ENCODE measurements around the gene CCSER2.
A peak's percentile ranks its signal among the peaks of the same experiment; 100 is the strongest.
"Not testable (repeated sequence)": the region's sequence is repeated elsewhere in the genome, so short reads cannot be mapped to it uniquely, and the experiment has no call there.

The CCSER2 gene

GRCh38 chr10:84395581-84395980 lies 67.2 kb downstream of the CCSER2 start:
- no peak for DNase-seq

DNA sequence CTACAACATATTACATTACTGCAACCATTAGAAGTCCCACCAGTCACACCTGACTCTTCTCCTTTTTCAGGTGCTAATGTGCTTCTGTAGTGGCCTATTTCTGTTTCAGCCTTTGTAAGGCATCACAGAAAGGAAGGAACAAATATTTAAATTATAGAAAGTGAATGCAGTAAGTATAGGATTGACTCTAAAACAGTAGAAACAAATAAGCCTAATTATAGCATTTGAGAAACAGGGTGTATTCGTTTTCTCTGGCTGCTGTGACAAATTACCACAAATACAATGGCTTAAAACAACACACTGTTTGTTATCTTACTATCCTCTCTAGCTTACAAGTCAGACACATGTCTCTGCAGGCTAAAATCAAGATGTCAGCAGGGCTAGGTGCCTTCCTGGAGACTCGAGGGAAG lies 69.4 kb downstream of the CCSER2 start:
- no peak for DNase-seq

DNA sequence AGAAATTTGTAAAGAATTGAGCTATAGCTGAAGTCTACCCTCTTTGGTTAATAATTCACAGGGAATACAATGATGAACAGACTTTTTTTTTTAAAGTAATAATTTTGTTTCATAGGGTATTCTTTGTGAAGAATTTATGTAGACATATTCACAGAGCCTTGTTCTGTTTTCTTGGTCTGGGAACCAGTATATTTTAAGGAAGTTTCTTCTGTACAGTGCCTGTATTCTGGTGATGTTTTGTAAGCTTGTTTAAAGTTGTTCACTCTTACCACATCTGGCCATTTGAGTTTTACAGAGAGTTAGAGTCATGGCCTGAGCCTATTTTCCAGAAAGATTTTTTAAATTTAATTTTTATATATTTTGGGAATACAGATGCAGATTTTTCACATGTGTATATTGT lies 70.3 kb downstream of the CCSER2 start:
- no peak for DNase-seq

- no peak for DNase-seq
Observed at GRCh38 chr10:84401854-84402611, 73.6 kb downstream of the CCSER2 start.

- no peak for DNase-seq
Observed at GRCh38 chr10:84404783-84405182, 76.4 kb downstream of the CCSER2 start.

DNA sequence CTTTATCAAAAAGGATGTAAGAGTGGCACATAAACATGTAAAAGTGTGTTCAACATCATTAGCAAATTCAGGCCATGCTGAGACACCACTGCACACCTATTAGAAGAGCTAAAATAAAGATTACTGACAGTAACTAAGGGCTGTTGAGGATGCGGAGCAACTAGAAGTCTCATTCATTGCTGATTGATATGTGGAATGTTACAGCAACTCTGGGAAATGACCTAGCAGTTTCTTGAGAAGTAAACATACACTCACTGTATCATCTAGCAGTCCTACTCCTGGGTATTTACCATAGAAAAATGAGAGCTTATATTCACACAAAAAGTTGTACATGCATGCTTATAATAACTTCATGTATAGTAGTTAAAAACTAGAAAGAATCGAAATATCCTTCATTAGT lies 77.3 kb downstream of the CCSER2 start:
- DNase-seq = no peak

DNA sequence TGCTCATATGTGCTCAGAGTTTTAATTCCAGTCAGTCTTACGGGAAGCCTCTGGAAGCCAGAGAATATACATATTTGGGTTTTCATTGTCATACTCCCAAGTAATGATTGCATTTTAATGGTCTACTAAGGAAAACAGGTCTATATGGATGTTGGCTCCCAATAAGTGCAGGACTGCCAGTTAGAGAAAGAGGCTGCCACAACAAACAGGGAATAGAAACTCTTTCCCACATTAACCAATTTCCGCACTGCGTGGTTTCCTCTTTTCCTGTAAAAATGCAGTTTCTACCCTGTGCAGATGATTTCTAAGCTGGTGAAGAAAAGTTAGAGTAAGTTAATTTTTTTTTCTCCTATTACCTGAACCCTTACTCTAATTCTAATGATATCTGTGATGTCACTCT lies 78.2 kb downstream of the CCSER2 start:
- DNase-seq = no peak

DNA sequence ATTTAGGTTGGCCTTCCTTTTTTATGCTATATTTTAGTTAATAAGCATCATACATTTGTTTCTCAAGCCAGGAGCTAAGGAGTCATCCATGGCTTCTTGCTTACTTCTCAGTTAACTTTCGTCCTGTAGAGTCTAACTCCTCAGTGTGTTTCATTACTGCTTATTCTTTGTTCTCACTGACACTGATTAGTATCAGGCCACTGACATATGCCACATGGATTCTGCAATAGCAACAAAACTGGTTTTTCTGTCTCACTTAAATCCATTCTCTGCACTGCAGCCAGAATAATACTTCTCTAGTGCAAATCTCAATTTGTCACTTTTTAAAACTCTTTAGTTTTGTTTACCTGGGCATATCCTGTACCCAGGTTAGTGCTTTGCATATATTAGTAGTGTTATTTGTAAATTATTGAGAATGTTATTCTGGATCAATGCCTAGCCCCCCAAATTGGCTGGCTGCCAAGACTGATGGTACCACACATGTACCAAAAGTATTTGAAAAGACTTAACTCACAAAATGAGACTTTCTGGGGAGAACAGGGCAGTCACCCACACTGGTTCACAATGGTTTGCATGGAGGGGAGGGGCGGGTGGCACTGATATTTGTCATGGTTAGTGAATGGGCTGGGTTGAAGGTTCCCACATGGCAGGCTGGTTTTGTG lies 79.1 kb downstream of the CCSER2 start:
- no peak for DNase-seq

GRCh38 chr10:84412482-84412881 lies 84.1 kb downstream of the CCSER2 start:
- DNase-seq = no peak

DNA sequence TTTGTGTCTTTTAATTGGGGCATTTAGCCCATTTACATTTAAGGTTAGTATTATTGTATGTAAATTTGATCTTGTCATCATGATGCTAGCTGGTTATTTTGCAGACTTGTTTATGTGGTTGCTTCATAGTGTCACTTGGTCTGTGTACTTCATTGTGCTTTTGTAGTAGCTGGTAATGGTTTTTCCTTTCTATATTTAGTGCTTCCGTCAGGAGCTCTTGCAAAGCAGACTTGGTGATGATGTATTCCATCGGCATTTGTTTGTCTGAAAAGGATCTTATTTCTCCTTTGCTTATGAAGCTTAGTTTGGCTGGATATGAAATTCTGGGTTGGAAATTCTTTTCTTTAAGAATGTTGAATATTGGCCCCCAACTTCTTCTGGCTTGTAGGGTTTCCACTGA lies 85.7 kb downstream of the CCSER2 start:
- DNase-seq = not testable (repeated sequence)

DNA sequence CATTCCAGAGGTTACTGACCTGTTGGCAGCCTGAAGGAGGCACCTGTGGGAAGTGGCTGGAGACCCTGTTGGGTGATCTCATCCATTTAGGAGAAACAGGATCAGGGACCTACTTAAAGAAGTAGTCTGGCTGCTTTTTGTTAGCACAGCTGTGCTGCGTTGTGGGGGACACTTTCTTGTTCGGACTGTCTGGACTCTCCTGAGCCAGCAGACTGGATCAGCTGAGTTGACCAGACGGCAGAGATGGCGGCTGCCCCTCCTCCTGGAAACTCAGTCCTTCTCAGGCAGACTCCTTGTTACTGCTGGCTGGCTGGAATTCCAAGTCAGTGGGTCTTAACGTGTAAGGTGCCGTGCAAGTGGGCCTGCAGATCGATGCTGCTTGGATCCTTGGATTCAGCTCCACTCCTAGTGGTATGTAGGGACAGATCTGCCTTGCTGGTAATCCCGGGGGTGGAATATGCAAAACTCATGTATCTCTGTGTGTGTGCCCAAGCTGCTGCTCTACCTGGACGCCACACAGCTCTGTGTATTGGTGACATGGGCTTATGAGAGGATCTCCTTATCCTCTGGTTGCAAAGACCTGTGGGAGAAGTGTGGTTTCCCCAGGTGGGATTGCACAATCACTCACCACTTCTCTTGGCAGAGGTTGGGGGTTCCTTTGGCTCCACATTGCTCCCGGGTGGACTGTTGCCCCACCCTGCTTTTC lies 87.3 kb downstream of the CCSER2 start:
- DNase-seq = no peak

GRCh38 chr10:84416245-84416555 lies 87.8 kb downstream of the CCSER2 start:
- no peak for DNase-seq

GRCh38 chr10:84423719-84424118 lies 95.3 kb downstream of the CCSER2 start:
- DNase-seq = no peak

GRCh38 chr10:84424731-84425167 lies 96.4 kb downstream of the CCSER2 start:
- DNase-seq = no peak

DNA sequence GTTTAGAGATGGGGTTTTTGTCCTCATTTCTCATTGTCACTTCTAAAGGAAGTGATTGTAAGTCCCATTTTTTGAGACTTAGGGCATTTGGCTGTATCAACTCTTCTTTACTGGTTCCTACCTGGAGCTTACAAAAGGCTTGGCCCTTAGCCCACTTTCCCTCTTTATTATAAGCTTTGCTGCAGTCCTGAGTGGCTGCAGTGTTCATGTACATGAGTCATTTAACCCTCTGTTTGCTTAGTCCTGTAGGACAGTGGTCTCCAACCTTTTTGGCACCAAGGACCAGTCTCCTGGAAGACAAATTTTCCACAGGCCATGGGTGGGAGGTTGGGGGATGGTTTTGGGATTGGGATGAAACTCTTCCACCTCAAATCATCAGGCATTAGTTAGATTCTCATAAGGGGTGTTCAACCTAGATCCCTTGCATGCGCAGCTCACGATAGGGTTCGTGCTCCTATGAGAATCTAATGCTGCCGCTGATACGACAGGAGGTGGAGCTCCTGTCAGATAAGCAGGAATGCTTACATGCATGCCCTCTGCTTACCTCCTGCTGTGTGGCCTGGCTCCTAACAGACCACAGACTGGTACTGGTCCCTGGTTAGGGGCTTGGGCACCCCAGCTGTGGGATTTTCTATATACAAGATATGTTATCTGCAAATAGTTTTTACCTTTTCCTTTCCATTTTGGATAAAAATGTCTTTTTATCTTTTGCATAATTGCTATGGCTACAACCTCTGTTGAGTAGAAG lies 99.7 kb downstream of the CCSER2 start:
- no peak for DNase-seq

DNA sequence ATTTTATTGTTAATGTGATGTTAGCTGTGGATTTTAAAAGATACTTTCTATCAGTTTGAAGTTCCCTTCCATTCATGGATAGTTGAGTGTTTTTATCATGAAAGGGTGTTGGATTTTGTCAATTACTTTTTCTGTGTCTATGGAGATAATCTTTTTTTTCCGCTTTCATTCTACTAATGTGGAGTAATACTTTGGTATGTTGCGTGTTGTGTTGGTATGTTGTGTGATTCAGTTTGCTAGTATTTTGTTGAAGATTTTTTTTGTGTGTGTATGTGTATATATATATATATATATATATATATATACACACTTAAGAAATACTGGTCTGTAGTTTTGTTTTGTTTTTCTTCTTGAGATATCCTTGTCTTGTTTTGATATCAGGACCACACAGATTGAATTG lies 100.3 kb downstream of the CCSER2 start:
- DNase-seq = no peak

- DNase-seq = peak; percentile 69
Observed at GRCh38 chr10:84429926-84430520, 101.6 kb downstream of the CCSER2 start.

GRCh38 chr10:84432891-84433290 lies 104.5 kb downstream of the CCSER2 start:
- no peak for DNase-seq

GRCh38 chr10:84440781-84441180 lies 112.4 kb downstream of the CCSER2 start:
- DNase-seq = no peak

DNA sequence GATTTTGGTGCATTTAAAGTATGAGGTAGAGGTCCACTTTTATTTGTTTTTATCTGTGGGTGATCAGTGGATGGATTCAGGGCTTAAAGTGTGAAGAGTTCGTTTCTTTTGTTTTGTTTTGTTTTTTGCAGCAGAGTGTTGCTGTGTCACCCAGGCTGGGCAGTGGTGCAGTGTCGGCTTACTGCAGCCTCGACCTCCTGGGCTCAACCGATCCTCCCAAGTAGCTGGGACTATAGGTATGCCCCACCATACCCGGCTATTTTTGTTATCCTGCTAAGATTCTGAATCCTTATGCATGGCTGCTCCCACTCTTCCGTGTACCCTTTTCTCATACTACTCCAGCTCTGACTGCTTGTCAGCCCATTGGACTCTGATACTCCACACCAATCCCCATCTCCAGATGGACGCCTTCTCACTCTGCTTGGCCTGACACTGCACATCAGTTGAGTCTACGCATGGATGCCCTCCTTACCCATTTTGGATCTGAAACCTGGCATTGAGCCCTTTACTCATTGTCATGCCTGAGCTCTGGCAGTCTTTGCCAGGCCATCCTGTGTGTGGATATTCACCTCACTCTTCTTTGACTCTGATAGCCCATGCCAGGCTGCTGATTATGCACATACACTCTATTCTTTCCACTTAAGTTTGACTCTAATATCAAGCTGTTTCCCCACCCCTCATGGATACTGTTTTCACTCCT lies 119.5 kb downstream of the CCSER2 start:
- no peak for DNase-seq

GRCh38 chr10:84449351-84449750 lies 121.0 kb downstream of the CCSER2 start:
- DNase-seq = not testable (repeated sequence)

GRCh38 chr10:84452003-84452402 lies 123.6 kb downstream of the CCSER2 start:
- DNase-seq = no peak

Measured in RPMI8226 (cell line).